Measurements from ENCODE around the gene MRPS16. TPM values are rescaled to one million over a fixed set of nuclear protein-coding genes. Genes with fewer than 3 reads are reported as not detected.

Gene MRPS16
- total RNA-seq = 105 and 107 TPM in 2 replicates

DNA sequence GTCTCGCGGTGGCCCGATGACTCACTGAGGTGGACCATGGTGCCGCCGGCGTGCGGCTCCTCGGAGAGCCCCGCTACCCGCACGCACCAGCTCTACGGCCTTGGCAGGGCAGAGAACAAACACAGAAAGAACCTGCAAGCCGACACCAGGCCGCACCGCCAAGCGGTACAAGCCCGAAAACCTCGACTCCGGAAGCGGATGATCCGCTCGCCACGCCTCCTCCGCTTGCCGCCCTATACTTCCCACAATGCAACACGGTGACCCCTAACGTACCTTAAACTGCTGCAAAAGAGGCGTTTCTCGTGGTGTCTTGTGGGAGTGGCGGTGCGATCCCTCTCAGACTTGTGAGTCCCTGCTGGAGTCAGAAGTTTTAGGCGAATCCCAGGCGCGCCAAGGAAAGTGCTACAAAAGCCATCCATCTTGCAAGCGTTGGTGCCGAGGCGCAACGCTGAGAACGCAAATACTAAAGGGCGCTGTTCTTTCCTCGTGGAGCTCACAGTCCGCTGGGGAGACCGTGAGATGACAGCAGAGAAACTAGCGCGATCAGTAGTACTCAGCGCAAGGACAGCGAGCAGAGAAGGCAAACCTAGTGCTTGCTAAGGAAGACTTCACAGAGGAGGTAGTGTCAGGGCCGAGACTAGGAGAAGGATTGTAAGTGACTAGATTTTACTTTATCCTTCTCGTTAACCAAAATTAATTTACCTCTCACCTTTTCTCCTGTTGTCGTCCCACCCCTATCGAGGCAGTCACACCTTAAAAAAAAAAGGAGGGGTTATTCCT lies at the start of gene MRPS16:
MRPS16 (minus strand) TSS at position 200 of the 780 bp plus-strand sequence; CDS start at position 38, 162 bp downstream.
- intact Hi-C loops (cut with micrococcal nuclease) = loop anchor here (1.0 to 10.0 kb wide), 6 partner anchors 84 to 898 kb away; partner anchors contain the start of genes CFAP70, DNAJB12, ECD and FAM149B1

DNA sequence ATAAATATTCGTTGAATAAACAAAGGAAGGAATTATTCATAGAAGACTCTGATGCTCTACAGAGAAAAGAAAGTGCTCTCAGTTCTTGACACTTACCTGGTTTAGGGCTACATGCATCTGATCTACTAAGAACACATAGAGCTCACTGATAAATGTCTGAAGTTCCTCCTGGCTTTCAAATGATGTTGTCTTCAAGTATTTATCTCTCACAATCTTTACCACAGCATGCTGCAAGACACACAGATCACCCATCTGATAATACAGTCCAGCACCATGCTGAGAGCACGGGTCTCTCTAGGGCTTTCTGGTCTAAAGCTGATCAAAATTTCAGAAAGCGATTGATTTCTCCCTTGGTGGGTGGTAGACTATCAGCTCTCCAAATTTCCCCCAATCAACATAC lies 44.5 kb upstream of the MRPS16 start:
- intact Hi-C loops (cut with micrococcal nuclease) = no loop called here

DNA sequence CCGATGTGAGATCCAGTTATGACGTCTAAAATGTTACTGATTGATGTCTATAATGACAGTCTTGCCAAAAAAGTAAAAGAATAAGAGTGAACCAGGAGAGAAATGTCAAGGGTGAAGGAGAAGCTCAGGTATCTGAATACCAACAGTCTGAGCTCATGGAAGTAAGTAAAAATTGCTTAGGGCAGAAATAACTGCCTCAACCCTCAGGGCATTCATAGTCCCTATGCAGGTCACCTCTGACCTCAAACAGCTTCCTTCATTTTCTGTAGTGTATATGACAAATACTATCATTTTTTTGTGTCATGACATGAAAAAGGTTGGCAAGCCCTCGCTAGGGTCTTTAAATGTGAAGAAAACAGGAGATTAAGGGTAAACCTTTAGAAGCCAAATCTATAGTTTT lies 41.0 kb upstream of the MRPS16 start:
- intact Hi-C loops (cut with micrococcal nuclease) = no loop called here

DNA sequence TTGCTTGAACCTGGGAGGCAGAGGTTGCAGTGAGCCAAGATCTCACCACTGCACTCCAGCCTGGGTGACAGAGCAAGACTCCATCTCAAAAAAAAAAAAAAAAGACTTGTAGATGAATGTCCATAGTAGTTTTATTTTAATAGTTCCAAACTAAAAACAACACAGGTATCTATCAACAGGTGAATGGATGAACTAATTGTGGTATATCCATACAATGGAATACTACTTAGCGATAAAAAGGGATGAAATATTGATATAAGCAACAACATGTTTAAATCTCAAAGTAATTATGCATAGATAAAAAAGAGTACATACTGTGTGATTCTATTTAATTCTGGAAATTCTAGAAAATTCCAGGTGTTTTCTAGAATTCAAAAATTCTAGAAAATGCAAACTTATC lies 37.5 kb upstream of the MRPS16 start:
- intact Hi-C loops (cut with micrococcal nuclease) = no loop called here

DNA sequence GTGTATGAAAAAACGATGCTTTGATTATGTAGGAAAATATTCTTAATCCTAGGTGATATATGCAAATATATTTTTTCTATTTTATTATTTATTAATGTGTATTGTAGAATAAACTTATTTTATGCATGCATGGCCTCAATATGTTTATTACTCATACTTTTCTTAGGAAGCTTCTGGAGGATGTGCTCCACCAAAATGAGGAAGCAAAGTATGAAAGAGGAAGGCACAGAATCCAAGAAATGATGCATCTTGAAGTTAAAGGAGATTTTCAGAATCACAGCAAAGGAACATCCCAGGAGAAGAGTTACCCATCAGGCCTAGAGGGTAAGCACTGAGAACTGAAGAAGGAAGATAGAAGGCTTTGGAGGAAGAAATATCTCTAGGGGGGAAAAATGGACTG lies 35.0 kb upstream of the MRPS16 start:
- intact Hi-C loops (cut with micrococcal nuclease) = no loop called here

DNA sequence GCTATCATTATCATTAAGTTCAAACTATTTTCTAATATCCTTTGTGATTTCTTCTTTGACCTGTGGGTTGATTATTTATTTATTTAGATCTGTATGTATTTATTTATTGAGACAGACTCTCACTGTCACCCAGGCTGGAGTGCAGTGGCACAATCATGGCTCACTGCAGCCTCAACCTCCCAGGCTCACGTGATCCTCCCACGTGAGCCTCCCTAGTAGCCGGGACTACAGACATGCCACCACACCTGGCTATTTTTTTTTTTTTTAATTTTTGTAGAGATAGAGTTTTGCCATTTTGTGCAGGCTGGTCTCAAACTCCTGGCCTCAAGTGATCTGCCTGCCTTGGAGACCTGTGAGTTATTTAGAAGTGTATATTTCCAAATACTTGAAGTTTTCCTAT lies 28.7 kb upstream of the MRPS16 start:
- intact Hi-C loops (cut with micrococcal nuclease) = no loop called here

DNA sequence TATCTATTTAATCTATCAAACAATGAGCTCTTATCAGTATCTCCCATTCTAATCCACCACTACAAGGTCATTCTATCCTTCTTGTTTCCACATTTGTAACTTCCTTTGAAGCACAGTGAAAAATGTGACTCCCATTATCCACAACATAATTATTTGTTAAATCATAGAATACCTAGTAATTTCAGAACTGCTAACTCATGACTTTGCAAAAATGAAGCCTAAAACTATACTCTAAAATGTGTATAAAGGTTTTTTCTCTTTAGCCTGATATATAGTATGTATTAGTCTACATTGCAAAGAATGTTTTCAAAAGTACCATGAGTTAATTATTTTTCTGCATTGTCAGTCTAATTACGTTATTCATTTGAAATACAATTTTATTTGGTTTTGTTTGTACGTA lies 12.0 kb upstream of the MRPS16 start:
- intact Hi-C loops (cut with micrococcal nuclease) = loop anchor here (1.0 kb wide), 1 partner anchor 380 kb away; no protein-coding TSS in a partner anchor

DNA sequence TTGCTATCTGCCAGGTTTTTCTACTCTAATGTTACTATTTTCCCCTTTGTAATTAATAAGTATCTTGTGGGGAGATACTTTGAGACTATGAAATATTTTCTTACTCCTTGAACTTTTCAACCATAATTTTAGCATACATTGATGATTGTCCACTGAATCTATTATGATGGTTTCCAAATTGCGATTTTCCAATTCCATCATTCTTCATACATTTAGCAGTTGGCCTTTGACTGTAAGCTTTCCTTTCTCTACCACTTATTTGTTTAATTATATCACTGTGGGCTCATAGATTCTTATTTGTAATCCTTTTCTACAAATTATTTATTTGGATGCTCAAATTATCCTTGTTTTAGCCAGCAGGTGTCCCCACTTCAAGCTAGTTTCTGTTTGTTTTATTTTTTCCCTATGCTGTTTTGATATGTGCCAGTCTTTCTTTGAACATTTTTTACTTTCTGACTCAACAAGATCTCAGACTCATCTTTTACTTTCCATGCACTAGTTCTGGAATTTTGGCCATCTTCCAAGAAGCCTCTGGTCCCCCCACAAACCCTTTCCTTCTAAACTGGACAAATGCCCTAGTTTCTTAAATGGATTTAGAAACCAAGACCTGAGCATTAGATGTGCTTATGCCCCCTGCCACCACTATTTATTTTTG lies 11.4 kb upstream of the MRPS16 start:
- intact Hi-C loops (cut with micrococcal nuclease) = loop anchor here (1.0 kb wide), 1 partner anchor 380 kb away; no protein-coding TSS in a partner anchor

DNA sequence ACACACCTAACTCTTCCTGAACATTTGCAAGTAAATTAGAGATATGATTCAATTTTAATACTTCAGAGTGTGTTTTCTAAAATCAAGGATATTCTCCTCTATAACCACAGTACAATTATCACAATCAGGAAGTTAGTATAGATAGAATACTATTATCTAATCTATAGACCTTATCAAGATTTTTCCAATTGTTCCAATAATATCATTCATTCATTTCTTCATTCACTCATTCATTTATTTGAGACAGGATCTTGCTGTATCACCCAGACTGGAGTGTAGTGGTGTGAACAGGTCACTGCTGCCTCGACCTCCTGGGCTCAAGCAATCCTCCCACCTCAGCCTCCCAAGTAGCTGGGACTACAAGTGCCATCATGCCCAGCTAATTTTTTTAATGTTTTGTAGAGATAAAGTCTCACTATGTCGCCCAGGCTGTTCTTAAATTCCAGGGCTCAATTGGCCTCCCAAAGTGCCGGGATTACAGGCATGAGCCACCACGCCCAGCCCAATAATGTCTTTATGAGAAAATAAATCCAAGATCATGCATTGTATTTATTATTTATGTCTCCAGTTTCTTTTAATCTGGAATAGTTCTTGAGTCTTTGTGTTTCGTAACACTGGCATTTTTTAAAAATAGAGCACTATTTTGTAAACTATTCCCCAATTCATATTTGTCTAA lies 10.6 kb upstream of the MRPS16 start:
- intact Hi-C loops (cut with micrococcal nuclease) = no loop called here

DNA sequence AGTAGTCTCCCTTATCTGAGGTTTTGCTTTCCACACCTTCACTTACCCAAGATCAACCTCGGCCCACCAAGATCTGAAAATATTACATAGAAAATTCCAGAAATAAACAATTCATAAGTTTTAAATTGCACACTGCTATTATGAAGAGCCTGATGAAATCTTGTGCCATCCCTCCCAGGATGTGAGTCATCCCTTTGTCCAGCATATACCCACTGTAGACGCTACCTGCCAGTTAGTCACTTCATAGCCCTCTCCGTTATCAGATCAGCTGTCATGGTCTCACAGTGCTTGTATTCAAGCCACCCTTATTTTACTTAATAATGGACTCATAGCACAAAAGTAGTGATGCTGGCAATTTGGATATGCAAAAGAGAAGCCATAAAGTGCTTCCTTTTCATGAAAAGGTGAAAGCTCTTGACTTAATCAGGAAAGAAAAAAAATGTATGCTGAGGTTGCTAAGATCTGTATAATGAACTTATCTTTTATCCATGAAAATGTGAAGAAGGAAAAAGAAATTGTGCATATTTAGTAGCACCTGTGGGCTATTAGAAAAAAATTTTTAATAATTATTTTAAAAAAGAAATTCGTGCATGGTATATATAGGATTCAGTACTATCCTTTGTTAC lies 9.8 kb upstream of the MRPS16 start:
- intact Hi-C loops (cut with micrococcal nuclease) = no loop called here

DNA sequence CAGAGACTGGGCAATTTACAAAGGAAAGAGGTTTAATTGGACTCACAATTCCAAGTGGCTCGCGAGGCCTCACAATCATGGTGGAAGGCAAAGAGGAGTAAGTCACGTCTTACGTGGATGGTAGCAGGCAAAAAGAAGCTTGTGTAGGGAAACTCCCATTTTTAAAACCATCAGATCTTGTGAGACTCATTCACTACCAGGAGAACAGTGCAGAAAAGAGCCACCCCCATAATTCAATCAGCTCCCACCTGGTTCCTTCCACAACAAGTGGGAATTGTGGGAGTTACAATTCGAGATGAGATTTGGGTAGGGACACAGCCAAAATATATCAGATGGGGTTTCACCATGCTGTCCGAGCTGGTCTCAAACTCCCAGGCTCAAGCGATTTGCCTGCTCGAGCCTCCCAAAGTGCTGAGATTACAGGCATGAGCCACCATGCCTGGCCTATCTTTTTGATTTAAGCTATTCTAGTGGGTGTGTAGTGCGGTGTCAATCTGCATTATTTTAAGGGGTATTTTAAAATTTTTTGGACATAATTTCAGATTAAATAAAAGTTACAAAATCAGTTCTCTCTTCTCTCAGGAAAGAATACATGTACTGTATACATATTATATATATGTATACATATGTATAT lies 9.0 kb upstream of the MRPS16 start:
- intact Hi-C loops (cut with micrococcal nuclease) = no loop called here

DNA sequence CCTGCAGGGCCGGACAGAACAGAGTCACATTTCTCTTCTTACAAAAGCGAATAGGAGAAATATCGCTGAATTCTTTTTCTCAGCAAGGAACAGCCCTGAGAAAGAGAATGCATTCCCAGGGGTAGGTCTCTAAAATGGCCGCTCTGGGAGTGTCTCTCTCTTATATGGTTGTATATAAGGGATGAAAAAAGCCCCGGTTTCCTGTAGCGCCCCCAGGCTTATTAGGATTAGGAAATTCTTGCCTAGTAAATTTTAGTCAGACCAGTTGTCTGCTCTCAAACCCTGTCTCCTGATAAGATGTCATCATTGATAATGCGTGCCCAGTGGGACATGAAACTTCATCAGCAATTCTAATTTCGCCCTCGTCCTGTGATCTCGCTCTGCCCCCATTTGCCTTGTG lies 6.2 kb upstream of the MRPS16 start:
- intact Hi-C loops (cut with micrococcal nuclease) = loop anchor here (10.0 kb wide), 1 partner anchor 904 kb away; the partner anchor contains the start of gene DNAJB12

DNA sequence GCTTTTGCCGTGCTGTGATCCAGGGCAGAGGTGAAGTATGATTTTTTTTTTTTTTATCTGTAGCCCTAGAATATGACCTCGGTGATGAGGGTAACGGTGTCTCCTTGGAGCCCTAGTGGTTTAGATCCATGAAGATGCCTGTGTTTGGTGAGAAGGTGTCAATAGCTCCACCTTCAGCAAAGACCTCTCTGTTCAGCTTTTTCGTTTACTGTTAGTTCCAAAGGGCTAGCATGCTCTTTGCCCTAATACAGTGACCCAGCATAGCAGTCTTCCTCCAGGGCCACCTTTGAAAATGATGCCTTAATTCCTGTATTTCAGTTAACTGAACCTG lies 746 bp upstream of the MRPS16 start:
- intact Hi-C loops (cut with micrococcal nuclease) = loop anchor here (2.0 to 10.0 kb wide), 3 partner anchors 106 to 898 kb away; partner anchors contain the start of genes CFAP70 and DNAJB12

DNA sequence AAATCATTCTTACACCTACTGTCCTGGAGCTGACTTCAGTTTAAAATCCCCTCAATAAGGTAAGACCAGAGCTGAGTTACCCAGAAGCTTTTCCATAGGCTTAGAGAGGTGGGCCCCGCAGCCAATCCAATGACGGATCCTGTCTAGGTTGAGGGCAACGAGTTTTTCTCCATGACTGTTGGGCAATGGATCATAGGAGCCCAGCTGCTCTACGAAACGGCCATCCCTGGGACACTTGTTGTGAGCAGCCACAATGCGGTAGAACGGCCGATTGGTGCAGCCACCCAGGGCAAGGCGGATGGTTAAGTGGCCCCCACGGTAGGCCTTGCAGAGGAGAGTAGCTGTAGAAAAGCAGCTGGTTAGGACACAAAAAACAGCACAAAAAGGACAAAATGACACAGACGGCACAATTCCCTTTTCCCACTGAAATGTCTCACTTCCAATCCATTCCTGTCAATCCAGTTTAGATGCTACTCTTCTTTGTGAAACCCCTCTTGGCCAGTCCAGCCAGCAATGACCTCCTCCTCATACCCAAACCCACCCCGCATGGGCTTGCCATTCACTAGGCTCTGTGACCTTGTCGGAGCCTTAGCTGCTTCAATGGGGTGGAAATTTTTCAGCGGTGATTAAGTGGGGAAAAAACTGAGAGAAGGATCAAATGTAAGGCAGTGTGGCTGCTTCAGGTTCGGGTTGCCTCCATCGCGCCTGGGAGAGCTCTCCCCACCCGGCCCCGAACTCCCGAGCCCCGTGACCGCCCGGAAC lies 580 bp downstream of the MRPS16 start:
- intact Hi-C loops (cut with micrococcal nuclease) = loop anchor here (1.0 to 10.0 kb wide), 6 partner anchors 84 to 897 kb away; partner anchors contain the start of genes CFAP70, DNAJB12, ECD and FAM149B1

DNA sequence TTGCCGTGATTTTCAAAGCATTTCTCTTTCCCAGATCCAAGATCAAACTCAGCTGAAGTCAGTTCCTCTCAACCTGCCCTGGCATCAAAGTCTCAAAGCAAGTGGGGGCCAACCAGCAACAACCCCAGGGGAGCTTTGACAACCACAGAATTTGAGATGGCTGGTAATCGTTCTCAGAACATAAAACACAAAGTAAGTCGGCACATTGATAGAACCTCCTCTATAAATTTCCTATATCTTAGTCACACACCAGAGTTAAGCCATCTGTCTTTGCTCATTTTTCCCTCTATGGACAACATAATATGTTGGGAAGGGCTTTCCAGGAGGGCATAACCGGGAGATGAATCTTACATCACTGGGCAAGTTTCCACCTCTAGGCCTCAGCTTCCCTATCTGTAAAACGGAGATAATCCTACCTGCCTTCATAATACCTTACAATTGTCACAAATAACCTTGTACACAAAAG lies 4.2 kb downstream of the MRPS16 start:
- intact Hi-C loops (cut with micrococcal nuclease) = no loop called here

DNA sequence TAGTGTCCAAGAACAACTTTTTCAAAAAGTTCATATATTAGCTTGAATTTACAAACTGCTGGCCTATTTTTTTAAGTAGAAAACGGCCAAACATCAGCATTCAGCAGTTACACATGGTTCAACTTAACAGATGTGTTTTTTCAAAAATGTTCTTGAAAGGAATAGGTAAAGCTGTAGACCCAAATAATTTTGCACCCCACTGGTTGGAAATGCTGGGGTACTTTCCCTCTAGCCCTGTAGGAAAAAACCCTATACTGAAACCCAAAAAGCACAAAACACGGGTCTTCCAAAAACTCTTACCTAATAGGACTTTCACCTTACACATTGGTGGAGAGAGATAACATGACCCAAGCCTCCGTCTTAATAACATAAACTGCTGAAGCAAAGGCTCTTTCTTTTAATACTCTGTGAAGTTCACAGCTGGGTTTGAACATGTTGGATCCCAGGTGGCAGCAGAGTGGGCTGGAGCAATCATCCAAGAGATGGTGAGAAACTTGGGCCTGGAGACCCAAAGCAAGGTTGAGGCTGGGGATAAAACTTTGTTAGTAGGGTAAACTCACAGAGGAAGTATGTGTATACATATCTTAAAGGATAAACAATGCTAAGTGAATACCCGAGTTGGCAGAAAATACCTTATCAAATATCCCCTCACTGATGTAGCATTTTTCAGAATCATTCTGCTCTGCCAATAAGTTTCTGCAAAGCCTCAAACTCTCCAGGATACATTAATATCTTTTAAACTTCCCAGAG lies 4.8 kb downstream of the MRPS16 start:
- intact Hi-C loops (cut with micrococcal nuclease) = loop anchor here (1.0 to 2.0 kb wide), 5 partner anchors 79 to 483 kb away; partner anchors contain the start of genes ECD and FAM149B1

DNA sequence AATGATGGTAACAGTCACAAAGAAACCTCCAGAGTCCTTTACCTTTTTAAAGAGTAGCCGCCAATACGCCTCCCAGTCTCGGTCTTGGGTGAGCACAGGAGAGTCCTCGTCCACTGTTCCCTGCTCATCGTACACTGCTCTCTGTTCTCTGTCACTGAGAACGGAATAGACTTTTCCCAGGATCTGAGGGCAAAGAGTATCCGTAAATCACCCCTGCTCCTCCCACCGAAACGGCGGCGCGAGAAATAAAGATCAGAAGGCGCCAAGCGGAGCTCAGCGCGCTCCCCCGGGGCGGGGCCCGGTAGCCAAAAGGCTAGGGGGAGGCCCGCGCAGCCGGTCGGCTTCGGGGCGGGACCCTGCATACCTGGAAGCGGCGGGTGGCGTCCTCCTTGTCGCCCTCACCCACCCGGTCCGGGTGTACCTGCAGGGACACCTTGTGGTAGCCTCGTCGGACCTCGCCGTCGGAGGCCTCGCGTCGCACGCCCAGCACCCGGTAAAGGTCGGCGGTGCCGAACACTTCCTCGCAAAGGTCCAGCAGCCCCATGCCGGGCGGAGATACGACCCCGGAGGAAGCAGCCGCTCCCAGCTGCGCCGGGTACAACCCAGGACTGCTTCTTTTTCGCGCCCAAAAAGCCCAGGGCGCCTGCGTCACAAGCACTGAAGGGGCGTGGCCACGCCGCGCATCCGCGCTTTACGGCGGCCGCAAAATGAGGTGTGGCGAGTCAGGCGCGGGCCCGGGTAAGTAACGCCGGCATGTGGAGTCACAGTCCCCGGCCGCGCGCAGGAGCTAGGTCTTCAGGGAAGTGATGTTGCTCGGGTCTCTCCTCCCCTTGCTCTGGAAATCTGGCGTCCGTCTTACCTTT lies 5.6 kb downstream of the MRPS16 start, which contains the start of gene DNAJC9:
DNAJC9 (minus strand) TSS at position 610 of the 863 bp plus-strand sequence; CDS start at position 544, 66 bp downstream.
- intact Hi-C loops (cut with micrococcal nuclease) = loop anchor here (1.0 to 2.0 kb wide), 6 partner anchors 79 to 484 kb away; partner anchors contain the start of genes ECD and FAM149B1

DNA sequence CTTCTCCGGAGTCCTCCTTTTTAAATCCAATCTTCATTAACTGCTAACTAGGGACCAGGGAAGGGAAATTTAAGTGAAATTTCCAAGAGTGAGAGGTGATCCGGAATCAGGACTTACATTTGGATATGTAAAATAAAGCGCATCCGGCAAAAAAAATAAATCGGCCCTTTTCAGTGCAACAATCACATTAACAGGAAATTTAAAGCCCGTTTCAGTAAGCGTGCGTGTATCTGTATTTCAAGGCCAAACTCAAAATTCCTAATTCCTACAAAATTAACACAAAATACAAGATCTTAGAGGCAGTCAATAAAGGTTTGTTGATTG lies 6.2 kb downstream of the MRPS16 start:
- intact Hi-C loops (cut with micrococcal nuclease) = loop anchor here (1.0 to 2.0 kb wide), 3 partner anchors 167 to 485 kb away; no protein-coding TSS in a partner anchor

All from T-helper 2 cell treated with Interferon-gamma antibody and Interleukin-4, amounts not matched to agents 100 ng/mL and 5 ng/mL, for 36 hours (primary cell).